OCI-LY7 (cell line): ENCODE results near the gene MRNIP. TPM values are rescaled to one million over a fixed set of nuclear protein-coding genes. Genes with fewer than 3 reads are reported as not detected.

Experiments used
- BruUV-seq: library from RNA; stranded (reverse); fragments of 400-500 nt; replicated peaks from 2 replicates; lab custom pipeline; 2021; lab: Mats Ljungman, UMichigan
- CTCF ChIA-PET: fragments of 300-600 bp; sonication (Branson Sonifier 250); formaldehyde crosslinking; loops from one replicate; lab custom pipeline; 2022; ENCODE audit warnings: antibody characterized with exemption; ENCODE audit not compliant: unreplicated experiment; lab: Charles Lee
- POLR2A ChIA-PET: fragments of 300-600 bp; sonication (Branson Sonifier 250); formaldehyde crosslinking; loops from one replicate; lab custom pipeline; 2022; ENCODE audit warnings: antibody characterized with exemption; lab: Charles Lee
- DNase-seq: peaks from one replicate; pipeline ENCODE4 v3.0.0-alpha.2; 2015; ENCODE audit warnings: low spot score
- H2AFZ ChIP-seq: fragments of 200-600 bp; sonication (generic), shearing (Covaris generic); 2 replicates; pipeline ENCODE4 v1.6.1; 2014; ENCODE audit warnings: mild to moderate bottlenecking, antibody characterized with exemption, low read length, moderate library complexity
- H3K27ac ChIP-seq: fragments of 200-600 bp; sonication (generic); 2 replicates; pipeline ENCODE4 v1.5.1; 2014; ENCODE audit warnings: mixed run types, low read depth, mild to moderate bottlenecking, moderate library complexity, low read length, inconsistent platforms; ENCODE audit not compliant: poor library complexity, severe bottlenecking
- H3K36me3 ChIP-seq: fragments of 200-600 bp; sonication (generic); 2 replicates; pipeline ENCODE4 v1.6.1; 2014; ENCODE audit warnings: mild to moderate bottlenecking, antibody characterized with exemption, low read length, moderate library complexity, mixed read lengths; ENCODE audit not compliant: insufficient read depth
- H3K4me1 ChIP-seq: fragments of 200-600 bp; sonication (generic); 2 replicates; pipeline ENCODE4 v1.5.1; 2014; ENCODE audit warnings: mild to moderate bottlenecking, low read length; ENCODE audit not compliant: insufficient read depth, poor library complexity, severe bottlenecking
- H3K4me2 ChIP-seq: fragments of 200-600 bp; sonication (generic); 2 replicates; pipeline ENCODE4 v1.6.1; 2014; ENCODE audit warnings: mild to moderate bottlenecking, low read length
- H3K4me3 ChIP-seq: fragments of 200-600 bp; sonication (generic); 2 replicates; pipeline ENCODE4 v1.5.1; 2014; ENCODE audit warnings: mild to moderate bottlenecking, low read depth, low read length; ENCODE audit not compliant: poor library complexity, severe bottlenecking
- H3K79me2 ChIP-seq: fragments of 200-600 bp; sonication (generic); 2 replicates; pipeline ENCODE4 v1.6.1; 2016; ENCODE audit warnings: low read depth, mild to moderate bottlenecking, low read length, moderate library complexity, mixed read lengths; ENCODE audit not compliant: insufficient read depth
- H3K9me2 ChIP-seq: fragments of 200-600 bp; sonication (generic); 2 replicates; pipeline ENCODE4 v1.6.1; 2016; ENCODE audit warnings: mild to moderate bottlenecking, low read length, mixed read lengths; ENCODE audit not compliant: insufficient read depth
- H3K9me3 ChIP-seq: fragments of 200-600 bp; sonication (generic); 2 replicates; pipeline ENCODE4 v1.6.1; 2014; ENCODE audit warnings: mild to moderate bottlenecking, mixed run types, low read length, mixed read lengths
- H4K20me1 ChIP-seq: fragments of 200-600 bp; sonication (generic); 2 replicates; pipeline ENCODE4 v1.6.1; 2014; ENCODE audit warnings: mild to moderate bottlenecking, antibody characterized with exemption, low read length, moderate library complexity, mixed read lengths; ENCODE audit not compliant: insufficient read depth
- EZH2phosphoT487 ChIP-seq: fragments of 200-600 bp; sonication (generic); IDR thresholded peaks from 2 replicates; pipeline ENCODE4 v1.6.1; 2018; ENCODE audit warnings: low read depth, borderline replicate concordance, mild to moderate bottlenecking, mixed run types, antibody characterized with exemption, low read length, moderate library complexity, mixed read lengths
- intact Hi-C: fragments of 100-400 bp; cut with micrococcal nuclease; formaldehyde crosslinking; loops from one replicate; pipeline ENCODE4 v1.10.0; 2022; ENCODE audit not compliant: unreplicated experiment
- total RNA-seq, 2 experiments: library from RNA; depleted of rRNA in 1 of 2; stranded (reverse); fragments of >200 nt in 1 of 2; shearing (Covaris generic) in 1 of 2; gene quantifications; 2 replicates each; pipeline ENCODE4 v1.2.3, GENCODE V29; 2014 to 2022
- TF ChIP-seq, protein P1 (sequence below): fragments of 200-600 bp; sonication (generic); conservative IDR thresholded peaks from 2 replicates; pipeline ENCODE4 v1.5.1; 2014; ENCODE audit warnings: mild to moderate bottlenecking, antibody characterized with exemption, low read length, moderate library complexity, mixed read lengths

MRNIP gene
- total RNA-seq, 2 experiments from 2014 or later: 70.5 to 78.7 TPM

DNA sequence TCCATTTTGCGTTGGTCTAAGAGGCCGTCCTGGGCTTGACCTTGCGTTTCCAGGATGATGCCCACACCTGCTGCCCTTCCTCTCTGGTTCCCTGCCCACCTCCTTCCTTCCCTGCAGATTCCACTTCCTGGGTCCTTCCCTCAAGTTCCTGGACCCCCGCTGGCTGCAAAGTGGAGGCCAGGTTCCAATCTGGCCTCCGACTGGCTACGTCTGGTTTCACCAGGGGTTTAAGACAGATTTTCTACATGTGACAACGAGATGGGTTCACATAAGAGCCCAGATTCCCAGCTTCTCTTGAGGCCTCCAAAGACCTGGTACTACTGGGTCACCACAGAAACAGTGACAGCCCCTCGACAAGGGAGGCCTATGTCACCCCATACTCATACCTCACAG, 54.1 kb downstream of the MRNIP start:
- no peak overlapping the region for H2AFZ ChIP-seq
- peaks cover 20% of the 10 kb centered on the region for H3K4me1 ChIP-seq
- H3K36me3 ChIP-seq: peaks cover 9% of the 10 kb centered on the region; the same call in 1 of the 2 replicates
- DNase-seq: no peak
- ChIA-PET POLR2A (no interaction called here), CTCF (no interaction called here)
- H3K9me3 ChIP-seq: no peaks in the 10 kb centered on the region
- no TSS peak for BruUV-seq
- no peak overlapping the region for H3K4me3 ChIP-seq
- H4K20me1 ChIP-seq: no peaks in the 10 kb centered on the region
- TF ChIP-seq EZH2phosphoT487: no peak
- TF ChIP-seq, protein P1, sequence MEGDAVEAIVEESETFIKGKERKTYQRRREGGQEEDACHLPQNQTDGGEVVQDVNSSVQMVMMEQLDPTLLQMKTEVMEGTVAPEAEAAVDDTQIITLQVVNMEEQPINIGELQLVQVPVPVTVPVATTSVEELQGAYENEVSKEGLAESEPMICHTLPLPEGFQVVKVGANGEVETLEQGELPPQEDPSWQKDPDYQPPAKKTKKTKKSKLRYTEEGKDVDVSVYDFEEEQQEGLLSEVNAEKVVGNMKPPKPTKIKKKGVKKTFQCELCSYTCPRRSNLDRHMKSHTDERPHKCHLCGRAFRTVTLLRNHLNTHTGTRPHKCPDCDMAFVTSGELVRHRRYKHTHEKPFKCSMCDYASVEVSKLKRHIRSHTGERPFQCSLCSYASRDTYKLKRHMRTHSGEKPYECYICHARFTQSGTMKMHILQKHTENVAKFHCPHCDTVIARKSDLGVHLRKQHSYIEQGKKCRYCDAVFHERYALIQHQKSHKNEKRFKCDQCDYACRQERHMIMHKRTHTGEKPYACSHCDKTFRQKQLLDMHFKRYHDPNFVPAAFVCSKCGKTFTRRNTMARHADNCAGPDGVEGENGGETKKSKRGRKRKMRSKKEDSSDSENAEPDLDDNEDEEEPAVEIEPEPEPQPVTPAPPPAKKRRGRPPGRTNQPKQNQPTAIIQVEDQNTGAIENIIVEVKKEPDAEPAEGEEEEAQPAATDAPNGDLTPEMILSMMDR: no peak
- H3K79me2 ChIP-seq: no peaks in the 10 kb centered on the region
- intact Hi-C loops: loop anchor here (10.0 kb wide), 1 partner anchor 1690 kb away; the partner anchor contains the start of gene N4BP3
- no peak overlapping the region for H3K27ac ChIP-seq
- H3K9me2 ChIP-seq: no peaks in the 10 kb centered on the region
- peak overlapping the region; percentile 83 for H3K4me2 ChIP-seq

DNA sequence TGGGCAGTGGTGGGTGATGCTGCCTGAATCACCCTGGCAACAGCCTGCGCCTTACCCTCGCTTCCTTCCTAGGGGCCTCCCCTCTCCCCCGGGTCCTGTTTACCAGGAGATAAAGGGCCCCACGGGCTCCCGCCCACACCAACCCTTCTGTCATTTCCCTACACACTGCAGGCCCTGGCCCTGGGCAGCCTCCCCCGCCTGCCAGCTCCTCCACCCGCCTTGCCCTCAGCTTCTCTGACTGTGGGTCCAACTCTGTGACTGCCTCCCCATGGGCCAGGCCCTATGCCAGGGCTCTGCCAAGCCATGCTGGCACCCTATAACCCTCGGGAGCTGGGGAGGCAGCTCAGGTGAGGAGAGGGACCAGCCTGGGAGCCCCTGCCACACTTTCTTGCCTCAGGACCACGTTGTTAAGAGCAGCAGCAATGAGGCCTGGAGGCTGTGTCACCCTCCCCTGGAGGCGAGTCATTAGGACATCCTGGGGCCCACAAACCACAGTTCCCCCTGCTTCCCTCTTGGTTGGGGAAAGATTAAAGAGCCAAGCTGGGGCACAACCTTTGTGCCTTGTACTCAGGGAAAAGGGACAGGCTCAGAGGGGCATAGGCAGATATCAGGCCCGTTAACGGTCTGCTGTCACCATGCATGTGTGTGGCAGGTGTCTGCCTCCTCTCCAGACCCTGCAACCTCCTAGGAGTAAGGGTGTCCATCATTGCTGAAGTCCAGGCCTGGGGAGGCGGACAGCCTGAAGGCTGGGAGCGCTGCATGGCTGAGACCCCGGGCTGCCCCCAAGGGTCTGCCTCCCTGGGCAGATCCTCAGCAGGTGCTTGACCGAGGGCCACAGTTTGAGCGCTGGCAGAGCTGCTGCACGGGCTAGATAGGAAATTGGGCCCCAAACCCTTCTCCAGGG, 54.7 kb downstream of the MRNIP start:
- H4K20me1 ChIP-seq: no peaks in the 10 kb centered on the region
- BruUV-seq: no TSS peak
- H3K27ac ChIP-seq: no peak overlapping the region
- CTCF ChIA-PET: no interaction called here
- H3K4me2 ChIP-seq: peak overlapping the region; percentile 83
- peaks cover 20% of the 10 kb centered on the region for H3K4me1 ChIP-seq
- H3K9me2 ChIP-seq: no peaks in the 10 kb centered on the region
- H2AFZ ChIP-seq: no peak overlapping the region
- no peak overlapping the region for H3K4me3 ChIP-seq
- H3K79me2 ChIP-seq: no peaks in the 10 kb centered on the region
- no peak for TF ChIP-seq EZH2phosphoT487
- TF ChIP-seq, protein P1: no peak
- no peak for DNase-seq
- H3K9me3 ChIP-seq: no peaks in the 10 kb centered on the region
- intact Hi-C loops: loop anchor here (10.0 kb wide), 1 partner anchor 1689 kb away; the partner anchor contains the start of gene N4BP3
- POLR2A ChIA-PET: no interaction called here
- H3K36me3 ChIP-seq: peaks cover 15% of the 10 kb centered on the region; the same call in 1 of the 2 replicates
